PC-9 (cell line): ENCODE data around the gene VWA3A. TPM values are rescaled to one million over a fixed set of nuclear protein-coding genes. Genes with fewer than 3 reads are reported as not detected.

Experiments
- BruUV-seq: library from RNA; stranded (reverse); fragments of 400-500 nt; replicated peaks from 2 replicates; lab custom pipeline; 2021; lab: Mats Ljungman, UMichigan
- CTCF ChIA-PET: fragments of 300-600 bp; sonication (Branson Sonifier 250); formaldehyde crosslinking; loops from one replicate; lab custom pipeline; 2022; ENCODE audit warnings: antibody characterized with exemption; lab: Charles Lee
- POLR2A ChIA-PET: fragments of 300-600 bp; sonication (Branson Sonifier 250); formaldehyde crosslinking; loops from one replicate; lab custom pipeline; 2022; ENCODE audit warnings: antibody characterized with exemption; ENCODE audit not compliant: unreplicated experiment; lab: Charles Lee
- DNase-seq, 2 experiments: peaks; one replicate each; pipeline versions ENCODE4 v3.0.0 to v3.0.0-alpha.2; 2015 to 2022; ENCODE audit warnings: mixed read lengths in 1 of 2
- H2AFZ ChIP-seq: fragments of 200-600 bp; sonication (generic); 2 replicates; pipeline ENCODE4 v1.8.1; 2017; ENCODE audit warnings: antibody characterized with exemption
- H3F3A ChIP-seq: fragments of 200-600 bp; sonication (generic); 2 replicates; pipeline ENCODE4 v1.8.1; 2017; ENCODE audit warnings: antibody characterized with exemption, mild to moderate bottlenecking, low read depth; ENCODE audit not compliant: insufficient read depth
- H3K27ac ChIP-seq: fragments of 200-600 bp; sonication (generic); 2 replicates; pipeline ENCODE4 v1.6.1; 2016; ENCODE audit warnings: mixed run types
- H3K27me3 ChIP-seq: fragments of 200-600 bp; sonication (generic); 2 replicates; pipeline ENCODE4 v1.6.1; 2016; ENCODE audit warnings: low read depth, mixed run types; ENCODE audit not compliant: insufficient read depth
- H3K36me3 ChIP-seq: fragments of 200-600 bp; sonication (generic); 2 replicates; pipeline ENCODE4 v1.6.1; 2016; ENCODE audit warnings: low read depth, mixed run types
- H3K4me1 ChIP-seq: fragments of 200-600 bp; sonication (generic); replicated peaks from 2 replicates; pipeline ENCODE4 v1.6.1; 2016; ENCODE audit warnings: mixed run types; ENCODE audit not compliant: insufficient read depth
- H3K4me2 ChIP-seq: fragments of 200-600 bp; sonication (generic); 2 replicates; pipeline ENCODE4 v1.6.1; 2017; ENCODE audit warnings: mixed run types
- H3K4me3 ChIP-seq: fragments of 200-600 bp; sonication (generic); 2 replicates; pipeline ENCODE4 v1.6.1; 2016; ENCODE audit warnings: mixed run types
- H3K79me2 ChIP-seq: fragments of 200-600 bp; sonication (generic); 2 replicates; pipeline ENCODE4 v1.6.1; 2017; ENCODE audit warnings: low read depth, mixed run types
- H3K9me2 ChIP-seq: fragments of 200-600 bp; sonication (generic); 2 replicates; pipeline ENCODE4 v1.8.1; 2017; ENCODE audit warnings: mild to moderate bottlenecking; ENCODE audit not compliant: insufficient read depth
- H3K9me3 ChIP-seq: fragments of 200-600 bp; sonication (generic); 2 replicates; pipeline ENCODE4 v1.8.1; 2016; ENCODE audit warnings: low read depth; ENCODE audit not compliant: insufficient read depth
- H4K20me1 ChIP-seq: fragments of 200-600 bp; sonication (generic); 2 replicates; pipeline ENCODE4 v1.8.1; 2017; ENCODE audit not compliant: insufficient read depth
- EZH2 ChIP-seq: fragments of 200-600 bp; sonication (generic); IDR thresholded peaks from 2 replicates; pipeline ENCODE4 v1.8.0; 2017; ENCODE audit warnings: antibody characterized with exemption, low read depth
- intact Hi-C: fragments of 100-400 bp; cut with micrococcal nuclease; formaldehyde crosslinking; loops from one replicate; pipeline ENCODE4 v1.10.0; 2022; ENCODE audit not compliant: unreplicated experiment
- total RNA-seq: library from RNA; stranded (reverse); gene quantifications from 2 replicates; pipeline ENCODE4 v1.2.3, GENCODE V29; 2021
- TF ChIP-seq, protein P1 (sequence below): fragments of 200-600 bp; sonication (generic); conservative IDR thresholded peaks from 2 replicates; pipeline ENCODE4 v1.6.1; 2017; ENCODE audit warnings: mixed run types, antibody characterized with exemption, mild to moderate bottlenecking, moderate library complexity

Gene VWA3A
- total RNA-seq, 1 experiment from 2014 or later: 0.83 TPM

DNA sequence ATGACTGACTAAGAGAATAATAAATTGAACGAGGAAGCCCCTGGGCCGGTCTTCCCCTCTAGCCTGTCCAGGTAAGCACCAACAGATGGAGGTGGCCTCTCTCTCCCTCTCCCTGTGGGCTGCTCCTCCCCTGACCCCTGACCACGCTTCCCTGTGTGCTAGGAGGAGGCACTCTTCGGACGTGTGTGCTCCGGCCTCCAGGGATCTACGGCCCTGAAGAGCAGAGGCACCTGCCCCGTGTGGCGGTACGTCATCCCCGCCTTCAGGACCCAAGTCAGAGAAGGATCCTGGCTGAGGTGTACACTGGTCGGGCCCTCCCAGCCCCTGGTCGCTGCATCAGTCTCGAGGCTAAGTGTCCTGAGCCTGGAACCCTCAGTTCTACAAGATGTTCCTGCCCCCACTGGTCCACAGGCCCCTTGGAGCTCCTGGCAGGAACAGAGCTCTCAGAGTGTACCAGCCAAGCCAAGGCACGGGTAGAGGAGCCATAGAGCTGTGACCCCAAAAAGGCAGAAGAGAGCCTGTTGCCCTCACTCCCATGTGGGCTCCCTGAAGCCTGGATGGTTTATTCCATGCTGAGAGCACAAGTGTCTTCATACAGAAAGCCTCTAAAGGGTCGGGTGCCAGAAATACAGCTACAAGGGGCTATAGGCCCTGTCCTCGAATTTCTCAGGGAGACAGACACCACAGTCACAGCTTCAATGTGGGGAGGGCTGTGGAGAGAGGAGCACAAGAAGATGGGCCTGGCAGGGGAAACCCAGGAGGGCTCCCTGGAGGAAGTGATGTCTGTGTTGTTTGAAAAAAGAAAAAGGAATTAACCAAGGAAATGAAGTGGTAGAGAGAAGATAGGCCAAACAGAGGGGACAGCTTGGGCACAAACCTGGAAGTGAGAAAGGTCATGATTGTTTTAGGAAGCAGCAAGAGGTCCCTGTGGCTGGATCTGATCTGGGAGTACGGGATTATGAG is 85.9 kb downstream of the VWA3A start:
- Histone ChIP-seq H3F3A (no peaks in the 10 kb centered on the region), H3K9me2 (no peaks in the 10 kb centered on the region), H4K20me1 (no peaks in the 10 kb centered on the region), H3K9me3 (no peaks in the 10 kb centered on the region), H3K4me3 (no peak overlapping the region), H3K27me3 (peaks cover 10% of the 10 kb centered on the region; the same call in 1 of the 2 replicates), H3K27ac (no peak overlapping the region), H3K4me2 (no peak overlapping the region), H3K79me2 (no peaks in the 10 kb centered on the region), H3K4me1 (no peaks in the 10 kb centered on the region), H2AFZ (no peak overlapping the region), H3K36me3 (no peaks in the 10 kb centered on the region)
- POLR2A ChIA-PET: no interaction called here
- no TSS peak for BruUV-seq
- TF ChIP-seq EZH2: no peak
- TF ChIP-seq, protein P1, sequence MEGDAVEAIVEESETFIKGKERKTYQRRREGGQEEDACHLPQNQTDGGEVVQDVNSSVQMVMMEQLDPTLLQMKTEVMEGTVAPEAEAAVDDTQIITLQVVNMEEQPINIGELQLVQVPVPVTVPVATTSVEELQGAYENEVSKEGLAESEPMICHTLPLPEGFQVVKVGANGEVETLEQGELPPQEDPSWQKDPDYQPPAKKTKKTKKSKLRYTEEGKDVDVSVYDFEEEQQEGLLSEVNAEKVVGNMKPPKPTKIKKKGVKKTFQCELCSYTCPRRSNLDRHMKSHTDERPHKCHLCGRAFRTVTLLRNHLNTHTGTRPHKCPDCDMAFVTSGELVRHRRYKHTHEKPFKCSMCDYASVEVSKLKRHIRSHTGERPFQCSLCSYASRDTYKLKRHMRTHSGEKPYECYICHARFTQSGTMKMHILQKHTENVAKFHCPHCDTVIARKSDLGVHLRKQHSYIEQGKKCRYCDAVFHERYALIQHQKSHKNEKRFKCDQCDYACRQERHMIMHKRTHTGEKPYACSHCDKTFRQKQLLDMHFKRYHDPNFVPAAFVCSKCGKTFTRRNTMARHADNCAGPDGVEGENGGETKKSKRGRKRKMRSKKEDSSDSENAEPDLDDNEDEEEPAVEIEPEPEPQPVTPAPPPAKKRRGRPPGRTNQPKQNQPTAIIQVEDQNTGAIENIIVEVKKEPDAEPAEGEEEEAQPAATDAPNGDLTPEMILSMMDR: no peak
- CTCF ChIA-PET: no interaction called here
- intact Hi-C loops: no loop called here
- DNase-seq: no peak

DNA sequence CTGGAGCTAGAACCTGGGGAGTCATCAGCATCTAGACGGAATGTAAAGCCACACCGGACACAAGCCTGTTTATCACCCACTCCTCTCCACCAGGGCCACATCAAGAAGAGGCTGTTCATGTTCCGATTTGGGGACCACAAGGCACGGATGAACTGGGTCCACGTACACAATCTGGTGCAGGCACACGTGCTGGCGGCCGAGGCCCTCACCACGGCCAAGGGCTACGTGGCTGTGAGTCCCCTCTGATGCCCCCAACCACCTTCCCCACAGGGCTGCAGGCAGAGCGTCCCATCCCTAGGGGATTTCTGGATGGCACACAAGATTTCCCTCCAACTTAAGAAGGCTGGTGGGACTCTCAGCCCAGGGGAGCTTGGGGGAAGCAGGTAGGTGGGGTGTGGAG is 89.1 kb downstream of the VWA3A start:
- Histone ChIP-seq H3K36me3 (no peaks in the 10 kb centered on the region), H3K79me2 (no peaks in the 10 kb centered on the region), H3F3A (no peaks in the 10 kb centered on the region), H3K4me3 (no peak overlapping the region), H3K27me3 (peaks cover 10% of the 10 kb centered on the region; the same call in 1 of the 2 replicates), H3K9me3 (no peaks in the 10 kb centered on the region), H3K27ac (no peak overlapping the region), H3K4me1 (no peaks in the 10 kb centered on the region), H2AFZ (no peak overlapping the region), H3K9me2 (no peaks in the 10 kb centered on the region), H4K20me1 (no peaks in the 10 kb centered on the region), H3K4me2 (no peak overlapping the region)
- intact Hi-C loops: no loop called here
- ChIA-PET CTCF (no interaction called here), POLR2A (no interaction called here)
- TF ChIP-seq, protein P1: no peak
- no peak for TF ChIP-seq EZH2
- no TSS peak for BruUV-seq
- DNase-seq: no peak

DNA sequence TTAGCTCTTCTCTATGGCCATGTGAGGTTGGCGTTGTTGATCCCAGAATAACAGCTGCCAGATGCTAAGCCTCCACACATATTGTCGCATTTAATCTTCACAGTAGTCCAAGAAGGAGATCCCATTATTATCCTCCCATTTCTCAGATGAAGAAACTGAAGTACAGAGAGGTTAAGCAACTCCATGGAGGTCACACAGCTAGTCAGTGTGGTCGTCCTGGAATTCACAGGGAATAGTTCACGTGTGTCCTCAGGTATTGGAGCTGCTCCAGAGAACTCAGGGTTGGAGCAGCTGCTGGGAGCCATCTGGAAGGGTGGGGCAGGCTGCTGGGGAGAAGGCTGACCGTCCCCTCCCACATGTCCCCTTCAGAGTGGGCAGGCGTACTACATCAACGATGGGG is 89.5 kb downstream of the VWA3A start:
- no peak overlapping the region for H3K4me2 ChIP-seq
- POLR2A ChIA-PET: no interaction called here
- H3K79me2 ChIP-seq: no peaks in the 10 kb centered on the region
- H3F3A ChIP-seq: no peaks in the 10 kb centered on the region
- no peaks in the 10 kb centered on the region for H4K20me1 ChIP-seq
- CTCF ChIA-PET: no interaction called here
- H3K36me3 ChIP-seq: no peaks in the 10 kb centered on the region
- intact Hi-C loops: no loop called here
- H3K4me1 ChIP-seq: no peaks in the 10 kb centered on the region
- H2AFZ ChIP-seq: no peak overlapping the region
- H3K9me3 ChIP-seq: no peaks in the 10 kb centered on the region
- no peaks in the 10 kb centered on the region for H3K9me2 ChIP-seq
- H3K27me3 ChIP-seq: peaks cover 10% of the 10 kb centered on the region; the same call in 1 of the 2 replicates
- H3K4me3 ChIP-seq: no peak overlapping the region
- no peak overlapping the region for H3K27ac ChIP-seq
- no peak for DNase-seq
- no TSS peak for BruUV-seq
- TF ChIP-seq, protein P1: no peak
